SHP77 treated with DMSO at 0.1 percent for 48 hours (cell line): ENCODE data around the gene PCDHA7.
"Not testable (repeated sequence)": the region's sequence is repeated elsewhere in the genome, so short reads cannot be mapped to it uniquely, and the experiment has no call there.

Experiments
- DNase-seq: peaks from one replicate; lab custom pipeline; 2025; lab: John Stamatoyannopoulos, UW

Gene PCDHA7

GRCh38 chr5:140833993-140834392 lies at the start of gene PCDHA7:
PCDHA7 (plus strand) TSS chr5:140834269; CDS start chr5:140834384, 115 bp downstream.
- no peak for DNase-seq

- DNase-seq: peak; percentile 16
These were observed 48.0 kb upstream of the PCDHA7 start, which contains the start of gene PCDHA1 for GRCh38 chr5:140785905-140786686. PCDHA1 (plus strand) TSS chr5:140786140.

- DNase-seq: not testable (repeated sequence)
These were observed 46.6 kb upstream of the PCDHA7 start for GRCh38 chr5:140787422-140787821.

- not testable (repeated sequence) for DNase-seq
These were observed 46.1 kb upstream of the PCDHA7 start for GRCh38 chr5:140787849-140788504.

- DNase-seq: no peak
These were observed 43.0 kb upstream of the PCDHA7 start for GRCh38 chr5:140791089-140791488.

- DNase-seq: no peak
These were observed 39.3 kb upstream of the PCDHA7 start, which contains the start of gene PCDHA2 for GRCh38 chr5:140794595-140795258. PCDHA2 (plus strand) TSS chr5:140794852.

- no peak for DNase-seq
These were observed 38.8 kb upstream of the PCDHA7 start for GRCh38 chr5:140795259-140795641.

- DNase-seq: not testable (repeated sequence)
These were observed 37.9 kb upstream of the PCDHA7 start for GRCh38 chr5:140796072-140796717.

- no peak for DNase-seq
These were observed 37.4 kb upstream of the PCDHA7 start for GRCh38 chr5:140796718-140797095.

GRCh38 chr5:140800816-140801493 lies 33.1 kb upstream of the PCDHA7 start, which contains the start of gene PCDHA3:
PCDHA3 (plus strand) TSS chr5:140801057.
- no peak for DNase-seq

- no peak for DNase-seq
These were observed 32.6 kb upstream of the PCDHA7 start for GRCh38 chr5:140801494-140801841.

GRCh38 chr5:140802381-140802780 lies 31.7 kb upstream of the PCDHA7 start:
- DNase-seq: not testable (repeated sequence)

GRCh38 chr5:140802781-140803271 lies 31.2 kb upstream of the PCDHA7 start:
- no peak for DNase-seq

- peak; percentile 74 for DNase-seq
These were observed 27.0 kb upstream of the PCDHA7 start, which contains the start of gene PCDHA4 for GRCh38 chr5:140806834-140807775. PCDHA4 (plus strand) TSS chr5:140807068.

GRCh38 chr5:140808241-140808888 lies 25.7 kb upstream of the PCDHA7 start:
- not testable (repeated sequence) for DNase-seq

GRCh38 chr5:140808889-140809291 lies 25.2 kb upstream of the PCDHA7 start:
- no peak for DNase-seq

- DNase-seq: no peak
These were observed 12.4 kb upstream of the PCDHA7 start, which contains the start of gene PCDHA5 for GRCh38 chr5:140821375-140822280. PCDHA5 (plus strand) TSS chr5:140821613.

GRCh38 chr5:140822281-140822629 lies 11.8 kb upstream of the PCDHA7 start:
- DNase-seq: no peak

- not testable (repeated sequence) for DNase-seq
These were observed 11.1 kb upstream of the PCDHA7 start for GRCh38 chr5:140822969-140823368.
